Dedifferentiated amniotic fluid mesenchymal stem cell (primary cell): Measurements from ENCODE around the gene HYCC2.
"Not testable (repeated sequence)": the region's sequence is repeated elsewhere in the genome, so short reads cannot be mapped to it uniquely, and the experiment has no call there.

ENCODE experiments used
- DNase-seq: peaks from one replicate; pipeline ENCODE4 v3.0.0-alpha.2; 2016; ENCODE audit errors: extremely low spot score

Gene HYCC2

GRCh38 chr2:201072201-201072530 is 695 bp upstream of the HYCC2 start:
- no peak for DNase-seq

GRCh38 chr2:201070948-201071478 is 458 bp downstream of the HYCC2 start:
- DNase-seq: no peak

DNA sequence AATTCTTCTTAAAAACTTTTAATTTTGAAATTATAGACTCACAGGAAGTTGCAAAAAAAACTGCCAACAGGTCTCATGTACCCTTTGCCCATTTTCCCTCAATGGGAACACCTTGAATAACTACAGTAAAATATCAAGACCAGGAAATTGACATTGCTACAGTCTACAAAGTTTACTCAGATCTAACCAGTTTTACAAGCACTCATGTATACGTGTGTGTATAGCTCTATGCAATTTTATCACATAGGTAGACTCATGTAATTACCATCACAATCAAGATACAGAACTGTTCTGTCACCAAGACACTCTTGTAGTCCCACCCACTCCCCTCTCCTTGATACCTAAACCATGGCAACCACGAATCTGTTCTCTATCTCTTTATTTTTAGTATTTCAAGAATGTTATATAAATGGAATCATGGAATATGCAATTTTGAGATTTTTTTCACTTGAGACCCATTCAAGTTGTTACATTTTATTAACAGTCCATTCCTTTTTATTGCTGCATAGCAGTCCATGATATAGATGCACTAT is 6.6 kb downstream of the HYCC2 start:
- no peak for DNase-seq

- DNase-seq: not testable (repeated sequence)
These were observed 8.0 kb downstream of the HYCC2 start for GRCh38 chr2:201063516-201063915.

- no peak for DNase-seq
These were observed 11.3 kb downstream of the HYCC2 start for GRCh38 chr2:201059961-201060755.

- no peak for DNase-seq
These were observed 12.6 kb downstream of the HYCC2 start for GRCh38 chr2:201058914-201059313.

- DNase-seq: no peak
These were observed 13.7 kb downstream of the HYCC2 start for GRCh38 chr2:201057715-201058248.

GRCh38 chr2:201057087-201057521 is 14.4 kb downstream of the HYCC2 start:
- no peak for DNase-seq

GRCh38 chr2:201049455-201049854 is 22.0 kb downstream of the HYCC2 start:
- DNase-seq: no peak

DNA sequence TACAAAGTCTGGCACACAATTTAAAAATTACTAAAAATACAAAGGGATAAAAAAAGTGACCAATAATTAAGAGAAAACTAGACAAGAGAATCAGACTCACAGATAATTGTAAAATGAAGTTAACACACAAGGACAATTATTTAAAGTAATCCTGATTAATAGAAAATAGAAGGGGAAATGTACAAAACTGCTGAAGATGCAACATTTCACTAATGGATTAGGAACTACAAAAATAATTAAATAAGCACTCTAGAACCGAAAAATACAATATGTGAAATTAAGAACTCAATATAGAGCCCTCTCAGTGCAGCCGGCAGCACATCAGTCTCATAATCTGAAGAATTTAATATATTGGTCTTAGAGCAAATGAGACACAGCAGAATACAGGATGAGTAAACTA is 24.6 kb downstream of the HYCC2 start:
- DNase-seq: no peak

DNA sequence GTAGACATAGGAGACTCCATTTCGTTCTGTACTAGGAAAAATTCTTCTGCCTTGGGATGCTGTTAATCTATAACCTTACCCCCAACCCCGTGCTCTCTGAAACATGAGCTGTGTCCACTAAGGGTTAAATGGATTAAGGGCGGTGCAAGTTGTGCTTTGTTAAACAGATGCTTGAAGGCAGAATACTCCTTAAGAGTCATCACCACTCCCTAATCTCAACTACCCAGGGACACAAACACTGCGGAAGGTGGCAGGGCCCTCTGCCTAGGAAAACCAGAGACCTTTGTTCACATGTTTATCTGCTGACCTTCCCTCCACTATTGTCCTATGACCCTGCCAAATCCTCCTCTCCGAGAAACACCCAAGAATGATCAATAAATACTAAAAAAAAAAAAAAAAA is 28.4 kb downstream of the HYCC2 start:
- not testable (repeated sequence) for DNase-seq

DNA sequence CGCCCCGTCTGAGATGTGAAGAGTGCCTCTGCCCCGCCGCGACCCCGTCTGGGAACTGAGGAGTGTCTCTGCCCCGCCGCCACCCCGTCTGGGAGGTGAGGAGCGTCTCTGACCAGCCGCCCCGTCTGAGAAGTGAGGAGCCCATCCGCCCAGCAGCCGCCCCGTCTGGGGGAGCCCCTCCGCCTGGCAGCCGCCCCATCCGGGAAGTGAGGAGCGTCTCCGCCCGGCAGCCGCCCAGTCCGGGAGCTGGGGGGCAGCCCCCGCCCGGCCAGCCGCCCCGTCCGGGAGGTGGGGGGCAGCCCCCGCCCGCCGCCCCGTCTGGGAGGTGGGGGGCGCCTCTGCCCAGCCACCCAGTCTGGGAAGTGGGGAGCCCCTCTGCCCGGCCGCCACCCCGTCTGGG is 29.0 kb downstream of the HYCC2 start:
- DNase-seq: not testable (repeated sequence)

DNA sequence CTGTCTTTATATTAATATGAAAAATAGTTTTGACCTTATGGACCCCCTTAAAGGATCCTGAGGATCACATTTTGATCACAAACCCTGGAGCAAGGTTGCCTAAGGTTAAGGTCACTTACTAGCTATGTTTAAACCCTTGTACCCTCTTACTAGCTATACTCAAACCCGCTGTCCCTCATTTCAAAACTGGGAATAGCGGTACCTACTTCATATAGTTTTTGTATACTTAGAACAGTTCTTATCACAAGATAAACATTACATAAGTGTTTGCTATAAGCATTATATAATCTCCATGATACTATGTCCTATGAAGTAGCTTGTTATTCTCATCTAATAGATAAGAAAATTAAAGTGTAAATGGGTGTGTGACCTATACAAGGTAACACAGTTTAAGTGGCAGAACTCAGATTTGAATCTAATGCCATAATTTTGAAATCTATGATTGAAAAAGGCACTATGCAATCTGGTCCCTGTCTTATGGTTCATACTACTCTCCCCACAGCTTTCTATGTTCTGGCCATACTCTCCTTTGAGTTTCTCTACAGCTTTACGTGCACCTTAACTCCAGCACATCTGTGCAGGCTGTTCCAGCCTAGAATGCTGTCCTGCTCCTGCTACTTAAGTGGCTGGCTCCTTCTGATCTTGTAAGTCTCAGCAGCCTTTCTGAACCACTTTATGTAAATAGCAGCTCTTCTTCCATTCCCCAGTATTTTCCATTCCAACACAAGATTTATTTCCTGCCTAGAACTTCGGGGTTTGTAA is 30.4 kb downstream of the HYCC2 start:
- DNase-seq: no peak

GRCh38 chr2:201038855-201039254 is 32.6 kb downstream of the HYCC2 start:
- no peak for DNase-seq

- DNase-seq: not testable (repeated sequence)
These were observed 33.1 kb downstream of the HYCC2 start for GRCh38 chr2:201038361-201038760.

GRCh38 chr2:201034355-201034754 is 37.1 kb downstream of the HYCC2 start:
- not testable (repeated sequence) for DNase-seq

DNA sequence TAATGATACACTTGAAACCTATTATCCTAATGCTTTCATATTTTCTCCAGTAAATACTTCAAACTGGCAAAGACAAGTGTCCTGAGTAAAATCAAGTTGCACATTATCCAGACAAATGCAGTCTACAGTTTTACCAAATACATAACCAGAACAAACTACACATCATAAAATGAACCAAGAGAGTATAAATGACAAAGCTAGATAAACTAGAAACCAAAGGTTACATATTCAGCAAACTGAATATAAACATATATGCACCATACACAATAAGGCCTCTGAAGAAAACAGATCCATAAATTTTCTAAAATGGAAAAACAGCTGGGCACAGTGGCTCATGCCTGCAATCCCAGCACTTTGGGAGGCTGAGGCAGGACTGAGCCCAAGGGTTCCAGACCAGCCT is 47.0 kb downstream of the HYCC2 start:
- DNase-seq: no peak

GRCh38 chr2:201021914-201022313 is 49.6 kb downstream of the HYCC2 start:
- no peak for DNase-seq
